ENCODE data around the gene CLPX.
A peak's percentile ranks its signal among the peaks of the same experiment; 100 is the strongest.
"Not testable (repeated sequence)": the region's sequence is repeated elsewhere in the genome, so short reads cannot be mapped to it uniquely, and the experiment has no call there.

CLPX gene

DNA sequence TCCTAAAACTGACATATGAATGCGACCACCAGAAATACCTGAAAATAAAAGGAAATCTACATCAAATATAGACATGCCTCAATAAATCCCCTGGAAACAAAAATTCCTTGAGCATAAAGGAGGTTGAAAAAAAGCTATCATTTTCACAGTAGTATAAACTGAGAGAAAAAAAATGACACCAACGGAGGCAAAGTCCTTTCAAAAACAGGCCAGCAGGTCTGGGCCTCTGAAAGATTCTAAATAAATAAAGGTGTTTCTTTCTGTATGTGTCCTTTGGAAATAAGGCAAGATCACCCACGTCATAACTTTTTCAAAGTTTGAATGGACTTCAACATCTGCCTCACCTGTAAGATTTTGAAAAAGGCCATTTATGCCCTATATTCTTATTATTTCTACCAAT lies 5.0 kb downstream of the CLPX start:
- no peak overlapping the region for H3K4me3 ChIP-seq (ENCODE audit: low read depth, low read length)
- DNase-seq (ENCODE audit: low read depth), result no peak

DNA sequence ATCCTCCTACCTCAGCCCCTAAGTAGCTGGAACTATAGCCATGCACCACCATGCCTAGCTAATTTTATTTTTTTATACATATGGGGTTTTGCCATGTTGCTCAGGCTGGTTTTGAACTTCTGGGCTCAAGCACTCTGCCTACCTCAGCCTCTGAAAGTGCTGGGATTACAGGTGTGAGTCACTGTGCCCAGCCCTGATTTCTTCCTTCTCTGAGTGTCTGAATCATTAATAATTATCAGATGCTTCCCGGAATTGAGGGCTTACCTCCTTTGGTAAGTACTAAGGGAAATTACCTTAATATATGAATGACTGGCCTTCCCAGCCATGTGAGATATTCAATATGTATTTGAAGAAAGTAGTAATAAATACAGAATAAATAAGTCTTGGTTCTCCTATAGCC lies 7.2 kb downstream of the CLPX start:
- DNase-seq (ENCODE audit: low read depth), result no peak
- H3K4me3 ChIP-seq (ENCODE audit: low read depth, low read length), result no peak overlapping the region

DNA sequence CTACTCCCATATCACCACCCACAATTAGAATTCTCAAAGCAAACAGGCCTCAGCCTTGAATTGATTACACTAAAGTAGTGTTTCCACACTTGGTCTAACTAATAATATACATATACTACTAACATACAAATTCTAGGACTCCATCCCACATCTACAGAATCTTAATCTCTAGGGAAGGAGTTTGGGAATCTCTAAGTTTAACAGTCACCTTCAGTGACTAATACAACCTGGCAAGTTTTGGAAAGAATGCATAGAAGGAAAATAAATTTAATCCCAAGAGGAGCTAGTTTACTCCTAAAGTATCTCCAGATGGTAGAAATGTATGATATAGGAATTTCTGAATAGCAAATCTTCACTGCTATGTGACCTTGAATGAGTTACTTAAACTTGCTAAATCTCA lies 9.1 kb downstream of the CLPX start:
- H3K4me3 ChIP-seq (ENCODE audit: low read depth, low read length), result no peak overlapping the region

DNA sequence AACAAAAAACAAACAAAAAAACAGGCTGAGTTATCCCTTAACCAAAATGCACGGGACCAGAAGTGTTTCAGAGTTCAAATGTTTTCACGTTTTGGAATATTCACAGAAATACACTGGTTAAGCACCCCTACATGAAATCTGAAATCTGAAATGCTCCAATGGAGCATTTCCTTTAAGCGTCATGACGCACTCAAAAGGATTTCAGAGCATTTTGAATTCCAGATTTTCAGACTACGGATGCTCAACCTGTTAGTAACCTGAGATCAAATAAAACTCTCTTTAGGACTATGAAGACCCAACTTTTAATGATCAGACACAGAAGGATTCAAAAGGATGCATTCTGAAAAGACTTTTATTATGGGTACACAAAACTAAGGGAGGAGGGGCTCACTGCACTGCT lies 9.6 kb downstream of the CLPX start:
- no peak overlapping the region for H3K4me3 ChIP-seq (ENCODE audit: low read depth, low read length)
- DNase-seq (ENCODE audit: low read depth), result no peak

More for the DNA sequence above, 9.1 kb downstream of the CLPX start:
- no peak for DNase-seq (ENCODE audit: low read depth)

DNA sequence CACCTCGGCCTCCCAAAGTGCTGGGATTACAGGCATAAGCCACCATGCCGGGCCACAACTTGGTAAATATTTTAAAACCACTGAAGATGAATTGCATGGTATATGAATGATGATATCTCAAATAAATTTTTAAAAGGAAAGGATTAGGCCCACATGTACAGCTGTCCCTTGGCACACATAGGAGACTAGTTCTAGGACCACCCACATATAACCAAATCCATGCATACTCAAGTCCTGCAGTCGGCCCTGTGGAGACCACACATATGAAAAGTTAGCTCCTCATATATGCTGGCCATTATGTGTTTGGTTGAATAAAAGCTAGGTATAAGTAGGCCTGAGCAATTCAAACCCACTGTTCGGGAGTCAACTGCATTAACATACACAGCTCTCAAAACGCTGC lies 10.6 kb downstream of the CLPX start:
- H3K4me3 ChIP-seq (ENCODE audit: low read depth, low read length), result no peak overlapping the region
- DNase-seq (ENCODE audit: low read depth), result no peak

DNA sequence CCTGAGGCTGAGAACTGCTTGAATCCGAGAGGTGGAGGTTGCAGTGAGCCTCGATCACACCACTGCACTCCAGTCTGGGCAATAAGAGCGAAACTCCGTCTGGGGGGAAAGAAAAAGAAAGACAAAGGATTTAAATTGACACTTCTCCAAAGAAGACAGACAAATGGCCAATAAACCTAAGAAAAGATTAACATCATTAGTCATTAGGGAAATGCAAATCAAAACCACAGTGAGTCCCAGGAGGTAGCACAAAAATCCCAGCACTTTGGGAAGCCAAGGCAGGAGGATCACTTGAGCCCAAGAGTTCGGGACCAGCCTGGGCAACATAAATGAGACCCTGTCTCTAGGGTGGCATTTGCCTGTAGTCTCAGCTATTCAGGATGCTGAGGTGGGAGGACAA lies 12.6 kb downstream of the CLPX start:
- H3K4me3 ChIP-seq (ENCODE audit: low read depth, low read length), result no peak overlapping the region
- no peak for DNase-seq (ENCODE audit: low read depth)

DNA sequence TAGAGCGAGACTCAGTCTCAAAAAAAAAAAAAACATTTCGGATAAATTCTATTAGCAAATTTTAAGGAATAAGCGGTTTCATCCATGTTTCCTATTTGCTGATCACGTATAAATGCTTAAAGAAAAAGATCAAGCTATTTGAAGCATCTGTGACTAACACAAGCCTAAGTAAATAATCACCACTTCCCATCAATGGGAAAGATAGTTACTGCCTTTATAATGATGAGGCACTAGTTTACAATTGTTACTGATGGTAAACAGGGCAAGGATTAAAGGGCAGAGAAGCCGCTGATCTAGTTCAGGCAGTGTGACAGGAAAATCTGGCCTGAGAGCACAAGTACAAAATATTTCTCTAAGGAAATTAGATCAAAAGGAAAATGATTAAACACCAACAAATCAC lies 13.7 kb downstream of the CLPX start:
- no peak for DNase-seq (ENCODE audit: low read depth)
- no peak overlapping the region for H3K4me3 ChIP-seq (ENCODE audit: low read depth, low read length)

DNA sequence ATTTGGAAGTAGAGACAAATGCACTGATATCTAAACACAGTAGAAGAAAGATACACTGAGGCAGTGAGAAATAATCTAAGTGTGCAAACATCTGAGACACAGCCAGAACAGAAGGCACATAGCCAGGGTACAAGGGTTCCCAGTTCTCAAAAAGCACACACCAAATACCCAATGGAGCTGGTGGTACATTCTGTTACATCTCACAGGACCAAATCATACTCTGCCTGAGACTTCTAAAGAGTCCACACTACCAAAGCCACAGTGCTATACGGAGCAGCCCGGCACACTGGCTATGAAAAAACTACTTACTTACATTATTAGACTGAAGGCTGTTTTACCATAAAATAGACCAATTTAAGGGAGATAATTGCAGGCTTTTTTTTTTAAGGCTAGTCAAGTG lies 19.3 kb downstream of the CLPX start:
- no peak overlapping the region for H3K4me3 ChIP-seq (ENCODE audit: low read depth, low read length)
- no peak for DNase-seq (ENCODE audit: low read depth)

DNA sequence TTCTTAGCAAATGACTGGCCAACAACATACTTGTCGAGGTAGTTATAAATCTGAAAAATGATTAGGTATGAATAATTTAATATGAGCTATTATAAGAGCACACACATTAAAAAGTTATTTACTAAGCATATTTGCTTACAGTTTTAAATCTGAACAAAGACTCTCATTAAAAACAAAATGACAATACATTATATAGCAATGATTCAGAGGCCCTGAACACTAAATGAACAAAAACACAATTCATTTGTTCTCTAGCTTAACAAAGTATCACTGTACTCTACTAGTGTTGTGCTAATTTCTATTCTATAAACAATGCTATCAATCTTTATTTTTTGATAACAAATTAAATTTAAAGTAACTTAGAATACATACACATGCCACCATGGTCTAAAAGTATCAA lies 21.0 kb downstream of the CLPX start:
- no peak for DNase-seq (ENCODE audit: low read depth)
- H3K4me3 ChIP-seq (ENCODE audit: low read depth, low read length), result no peak overlapping the region

DNA sequence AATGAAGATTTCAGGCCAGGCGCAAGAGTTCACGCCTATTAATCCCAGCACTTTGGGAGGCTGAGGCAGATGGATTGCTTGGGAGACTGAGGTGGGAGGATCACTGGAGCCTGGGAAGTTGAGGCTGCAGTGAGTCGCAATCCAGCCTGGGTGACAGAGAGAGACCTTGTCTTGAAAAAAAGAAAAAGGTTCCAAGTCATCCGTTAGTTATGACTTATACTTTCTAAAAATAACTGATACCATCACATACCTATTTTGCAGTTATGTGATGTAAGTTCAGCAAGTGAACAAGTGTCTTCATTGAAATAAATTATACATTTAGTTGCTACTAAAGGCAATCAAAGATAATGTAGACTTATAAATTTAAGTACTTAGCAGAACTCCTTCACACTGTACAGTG lies 22.1 kb downstream of the CLPX start:
- DNase-seq (ENCODE audit: low read depth), result no peak
- no peak overlapping the region for H3K4me3 ChIP-seq (ENCODE audit: low read depth, low read length)

DNA sequence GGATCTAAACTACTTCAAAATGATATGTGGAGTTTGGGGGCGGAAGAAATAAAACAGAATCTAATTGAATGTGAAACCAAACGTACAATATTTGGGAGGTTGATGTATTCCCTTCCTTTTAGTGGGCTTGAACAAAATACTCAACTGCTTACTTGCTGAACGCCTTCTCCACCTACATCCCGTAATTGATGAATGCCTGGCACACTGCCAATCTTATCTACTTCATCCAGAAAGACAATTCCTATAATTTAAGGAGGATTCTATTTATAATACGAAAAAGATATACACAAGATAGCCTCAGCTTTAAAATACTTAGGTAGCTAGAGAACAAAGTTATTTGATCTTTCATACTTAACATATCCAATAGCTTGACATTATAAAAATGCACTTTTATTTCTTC lies 28.4 kb downstream of the CLPX start:
- DNase-seq (ENCODE audit: low read depth), result no peak
- H3K4me3 ChIP-seq (ENCODE audit: low read depth, low read length), result no peak overlapping the region

DNA sequence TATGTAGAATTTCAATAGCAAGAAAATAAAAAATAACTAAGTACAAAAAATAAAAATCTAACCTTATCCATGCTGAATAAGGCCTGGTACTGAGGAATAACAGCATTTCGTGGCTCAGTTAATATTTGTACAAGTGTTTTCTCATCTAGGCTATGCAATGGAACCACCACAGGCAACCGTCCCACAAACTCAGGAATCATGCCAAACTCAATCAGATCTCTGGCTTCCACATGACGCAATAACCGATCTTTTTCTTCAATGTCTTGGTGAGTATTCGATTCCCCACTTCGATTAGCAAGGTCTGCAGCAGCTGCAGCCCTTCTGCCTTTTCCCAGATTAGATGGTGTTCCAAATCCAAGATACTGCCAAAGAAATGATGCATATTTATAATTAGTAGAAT lies 30.4 kb downstream of the CLPX start:
- H3K4me3 ChIP-seq (ENCODE audit: low read depth, low read length), result no peak overlapping the region
- DNase-seq (ENCODE audit: low read depth), result no peak

DNA sequence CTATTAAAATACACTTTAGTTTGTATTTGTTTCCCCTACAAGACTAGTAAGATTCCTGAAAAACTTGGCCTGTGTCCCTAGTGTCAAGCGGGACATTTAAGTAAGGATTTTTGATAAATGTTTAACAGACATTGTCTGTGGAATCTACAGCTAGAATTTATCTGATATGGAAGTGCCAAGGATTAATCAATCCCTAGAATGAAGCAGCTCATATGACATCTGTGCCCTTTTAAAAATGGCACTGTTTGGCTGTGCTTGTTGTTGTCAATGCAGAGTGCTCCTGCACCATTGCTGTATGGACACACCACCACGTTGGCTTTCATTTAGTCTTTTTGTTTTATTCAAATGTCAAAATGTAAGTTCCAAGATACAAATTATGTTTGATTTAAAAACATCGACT lies 37.2 kb downstream of the CLPX start:
- no peak for DNase-seq (ENCODE audit: low read depth)
- no peak overlapping the region for H3K4me3 ChIP-seq (ENCODE audit: low read depth, low read length)

DNA sequence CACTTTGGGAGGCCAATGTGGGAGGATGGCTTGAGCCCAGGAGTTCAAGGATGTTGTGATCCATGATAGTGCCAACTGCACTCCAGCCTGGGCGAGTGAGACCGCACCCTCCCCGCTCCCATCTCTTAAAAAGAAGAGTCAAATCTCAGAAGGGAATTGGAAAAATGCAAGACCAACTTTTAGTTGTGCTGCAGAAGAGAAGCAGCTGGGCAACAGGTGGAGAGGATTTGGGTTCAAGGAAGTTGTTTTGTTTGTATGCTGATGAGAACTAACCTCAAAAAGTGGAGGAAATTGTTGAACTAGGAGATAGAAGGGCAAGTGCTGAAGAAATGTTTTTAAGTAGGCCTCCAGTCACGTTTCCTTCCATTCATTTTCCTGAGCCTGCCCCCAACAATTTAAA lies 38.7 kb downstream of the CLPX start:
- no peak for DNase-seq (ENCODE audit: low read depth)
- no peak overlapping the region for H3K4me3 ChIP-seq (ENCODE audit: low read depth, low read length)

DNA sequence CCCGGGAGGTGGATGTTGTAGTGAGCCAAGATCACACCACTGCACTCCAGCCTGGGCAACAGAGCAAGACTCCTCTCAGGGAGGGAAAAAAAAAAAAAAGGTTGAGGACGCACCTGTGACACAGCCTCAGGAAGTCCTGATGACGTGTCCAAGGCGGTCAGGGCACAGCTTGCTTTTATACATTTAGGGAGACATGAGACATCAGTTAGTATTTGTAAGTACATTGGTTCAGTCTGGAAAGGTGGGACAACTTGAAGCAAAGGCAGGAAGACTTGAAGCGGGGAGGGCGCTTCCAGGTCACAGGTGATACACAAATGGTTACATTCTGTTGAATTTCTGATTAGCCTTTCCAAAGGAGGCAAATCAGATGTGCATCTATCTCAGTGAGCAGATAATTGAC lies 46.5 kb downstream of the CLPX start:
- not testable (repeated sequence) for DNase-seq (ENCODE audit: low read depth); H3K4me3 ChIP-seq (ENCODE audit: low read depth, low read length)

DNA sequence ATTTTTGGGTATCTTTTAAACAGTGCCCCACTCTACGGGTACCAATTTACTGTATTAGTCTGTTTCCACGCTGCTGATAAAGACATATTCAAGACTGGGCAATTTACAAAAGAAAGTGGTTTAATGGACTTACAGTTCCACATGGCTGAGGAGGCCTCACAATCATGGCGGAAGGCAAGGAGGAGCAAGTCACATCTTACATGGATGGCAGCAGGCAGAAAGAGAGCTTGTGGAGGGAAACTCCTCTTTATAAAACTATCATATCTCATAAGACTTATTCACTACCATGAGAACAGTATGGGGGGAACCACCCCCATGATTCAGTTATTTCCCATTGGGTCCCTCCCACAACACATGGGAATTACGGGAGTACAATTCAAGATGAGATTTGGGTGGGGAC lies 47.2 kb downstream of the CLPX start:
- DNase-seq (ENCODE audit: low read depth); H3K4me3 ChIP-seq (ENCODE audit: low read depth, low read length): not testable (repeated sequence)

DNA sequence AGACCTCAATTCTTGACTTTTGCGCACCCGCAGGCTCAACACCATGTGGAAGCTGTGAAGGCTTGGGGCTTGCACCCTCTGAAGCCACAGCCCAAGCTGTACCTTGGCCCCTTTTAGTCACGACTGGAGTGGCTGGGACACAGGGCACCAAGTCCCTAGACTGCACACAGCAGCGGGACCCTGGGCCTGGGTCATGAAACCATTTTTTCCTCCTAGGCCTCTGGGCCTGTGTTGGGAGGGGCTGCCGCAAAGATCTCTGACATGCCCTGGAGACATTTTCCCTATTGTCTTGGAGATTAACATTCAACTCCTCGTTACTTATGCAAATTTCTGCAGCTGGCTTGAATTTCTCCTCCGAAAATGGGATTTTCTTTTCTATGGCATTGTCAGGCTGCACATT lies 48.1 kb downstream of the CLPX start:
- H3K4me3 ChIP-seq (ENCODE audit: low read depth, low read length); DNase-seq (ENCODE audit: low read depth): not testable (repeated sequence)

DNA sequence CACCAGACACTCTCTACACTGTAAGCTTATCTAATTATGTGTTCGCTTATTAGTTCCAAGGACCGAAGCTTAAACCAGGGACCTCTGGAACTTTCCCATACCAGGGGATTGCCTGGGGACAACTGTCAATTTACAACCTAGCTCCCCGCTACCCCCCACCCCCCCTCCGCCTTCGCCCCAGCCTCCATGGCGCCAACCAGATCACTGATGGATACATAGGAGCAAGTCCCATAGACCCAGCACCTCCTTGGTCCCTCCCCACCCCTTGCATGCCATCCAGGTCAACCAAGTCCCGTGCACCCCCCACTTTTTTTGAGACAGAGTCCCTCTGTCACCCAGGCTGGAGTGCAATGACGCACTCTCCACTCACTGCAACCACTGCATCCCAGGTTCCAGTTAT lies 50.6 kb downstream of the CLPX start:
- no peak overlapping the region for H3K4me3 ChIP-seq (ENCODE audit: low read depth, low read length)
- no peak for DNase-seq (ENCODE audit: low read depth)

DNA sequence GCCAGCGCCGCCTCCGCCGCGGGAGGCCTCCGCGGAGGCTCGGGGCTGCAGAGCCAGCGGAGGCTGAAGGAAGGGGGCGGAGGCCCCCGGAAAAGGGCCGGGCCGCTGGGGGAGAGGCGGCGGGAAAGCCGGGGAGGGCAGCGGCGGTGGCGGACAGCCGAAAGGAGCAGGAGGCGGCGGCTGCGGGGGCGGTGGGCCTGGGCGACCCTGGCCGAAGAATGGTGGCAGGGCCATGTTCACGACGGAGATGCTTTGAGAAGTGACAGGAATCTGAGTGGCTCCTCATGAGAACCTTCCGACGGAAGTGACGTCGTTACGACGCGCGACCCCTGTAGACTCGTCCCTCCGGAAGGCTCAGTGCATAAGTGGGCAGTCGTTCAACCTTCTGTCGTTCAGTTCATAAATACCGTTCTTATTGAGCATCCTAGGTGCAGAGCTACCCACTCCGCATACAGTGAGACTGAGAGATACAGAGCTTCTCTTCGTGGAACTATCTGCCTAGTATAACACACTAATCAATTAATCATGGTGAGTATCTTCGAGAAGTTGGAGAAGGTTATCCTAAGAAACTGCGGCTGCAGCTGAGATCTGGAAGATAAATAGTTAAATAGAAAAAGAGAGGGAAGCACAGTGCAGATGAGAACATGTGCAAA lies 51.5 kb downstream of the CLPX start, which contains the start of gene PDCD7:
TSS of gene PDCD7 (minus strand) at position 261 of the 653 bp plus-strand sequence. CDS start at position 234, 27 bp downstream.
- peak within 1 kb of the TSS; percentile 75 for H3K4me3 ChIP-seq (ENCODE audit: low read depth, low read length)
- DNase-seq (ENCODE audit: low read depth), result peak; percentile 73

DNA sequence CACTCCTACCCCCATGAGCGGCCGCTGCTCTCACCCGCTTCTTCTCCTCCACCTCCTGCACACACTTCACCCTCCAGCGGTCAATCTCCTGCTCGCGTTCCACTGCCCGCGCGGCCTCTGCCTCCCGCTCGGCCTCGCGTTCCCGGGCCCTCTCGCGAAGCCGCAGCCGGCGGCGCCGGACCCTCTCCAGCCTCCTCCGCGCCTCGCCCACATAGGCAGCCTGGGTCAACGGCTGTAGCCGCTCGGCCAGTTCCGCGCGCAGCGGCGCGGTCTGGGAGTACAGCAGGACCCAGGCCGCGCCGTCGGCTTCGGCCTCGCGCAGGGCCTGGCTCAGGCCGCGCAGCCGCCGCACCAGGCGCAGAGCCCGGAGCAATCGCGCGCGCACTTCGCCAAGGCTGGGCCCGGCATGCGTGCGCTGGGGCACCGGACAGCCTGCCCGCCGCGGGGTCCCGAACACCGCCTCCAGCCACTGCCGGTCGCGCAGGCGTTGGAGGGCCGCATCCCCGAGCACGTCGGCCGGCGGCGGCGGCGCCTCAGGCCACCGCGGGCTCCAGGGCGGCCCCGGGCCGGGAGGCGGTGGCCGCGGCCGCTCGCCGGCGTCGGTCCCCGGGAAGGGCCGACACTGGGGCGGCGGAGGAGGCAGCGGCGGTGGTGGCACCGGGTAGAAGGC lies 52.1 kb downstream of the CLPX start:
- DNase-seq (ENCODE audit: low read depth), result no peak
- H3K4me3 ChIP-seq (ENCODE audit: low read depth, low read length), result peak overlapping the region; percentile 75

DNA sequence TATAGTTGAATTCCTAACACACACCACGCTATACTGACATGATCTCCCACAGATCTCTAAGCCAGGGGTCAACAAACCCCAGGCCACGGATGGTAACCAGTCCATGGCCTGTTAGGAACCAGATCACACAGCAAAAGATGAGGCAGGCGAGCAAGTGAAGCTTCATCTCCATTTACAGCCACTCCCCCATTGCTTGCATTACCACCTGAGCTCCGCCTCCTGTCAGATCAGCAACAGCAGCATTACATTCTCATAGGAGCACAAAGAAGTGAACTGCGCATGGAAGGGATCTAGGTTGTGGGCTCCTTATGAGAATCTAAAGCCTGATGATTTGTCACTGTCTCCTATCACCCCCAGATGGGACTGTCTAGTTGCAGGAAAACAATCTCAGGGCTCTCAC lies 54.2 kb downstream of the CLPX start:
- H3K4me3 ChIP-seq (ENCODE audit: low read depth, low read length), result no peak overlapping the region
- DNase-seq (ENCODE audit: low read depth), result no peak

All from skeletal muscle cell (primary cell).